SK-N-SH treated with all-trans-retinoic acid at 6 μM for 48 hours (cell line): ENCODE data around the gene SLC4A4.

Experiments used
- ATAC-seq: fragments of 200-7000 bp; cut with Tn5 transposase; 3 replicates; pipeline ENCODE4 v1.9.1; 2020; ENCODE audit warnings: mild to moderate bottlenecking, moderate library complexity
- ARNTL ChIP-seq: fragments of 450-650 bp; formaldehyde crosslinking; IDR thresholded peaks from 2 replicates; pipeline ENCODE4 v1.5.0; 2020; ENCODE audit warnings: low read depth, mild to moderate bottlenecking, moderate library complexity, borderline replicate concordance
- BACH2 ChIP-seq: fragments of 250-450 bp; sonication (Bioruptor Pico); IDR thresholded peaks from 2 replicates; pipeline ENCODE4 v1.9.0; 2021; ENCODE audit warnings: mild to moderate bottlenecking, borderline replicate concordance
- CREB5 ChIP-seq: fragments of 250-450 bp; sonication (Bioruptor Pico); IDR thresholded peaks from 2 replicates; pipeline ENCODE4 v1.5.1; 2020; ENCODE audit warnings: low read depth, mild to moderate bottlenecking, moderate library complexity
- CSDC2 ChIP-seq: fragments of 250-450 bp; sonication (Bioruptor Pico); IDR thresholded peaks from 2 replicates; pipeline ENCODE4 v1.5.0; 2020; ENCODE audit warnings: mild to moderate bottlenecking, moderate library complexity
- ESRRG ChIP-seq: fragments of 250-450 bp; sonication (Bioruptor Pico); IDR thresholded peaks from 2 replicates; pipeline ENCODE4 v1.6.1; 2021; ENCODE audit warnings: mild to moderate bottlenecking
- GLIS3 ChIP-seq: fragments of 250-450 bp; sonication (Bioruptor Pico); IDR thresholded peaks from 2 replicates; pipeline ENCODE4 v1.5.0; 2020; ENCODE audit warnings: mild to moderate bottlenecking, moderate library complexity
- ISL1 ChIP-seq: fragments of 250-450 bp; sonication (Bioruptor Pico); IDR thresholded peaks from 2 replicates; pipeline ENCODE4 v2.1.2; 2022; ENCODE audit warnings: mild to moderate bottlenecking, moderate library complexity
- OSR1 ChIP-seq: fragments of 250-450 bp; sonication (Bioruptor Pico); IDR thresholded peaks from 2 replicates; pipeline ENCODE4 v1.8.0; 2022; ENCODE audit warnings: moderate library complexity, mild to moderate bottlenecking, inconsistent platforms
- POU6F1 ChIP-seq: fragments of 250-450 bp; sonication (Bioruptor Pico); IDR thresholded peaks from 2 replicates; pipeline ENCODE4 v1.8.0; 2021; ENCODE audit warnings: low read depth, mild to moderate bottlenecking, moderate library complexity, borderline replicate concordance
- PPARA ChIP-seq: fragments of 250-450 bp; sonication (Bioruptor Pico); IDR thresholded peaks from 2 replicates; pipeline ENCODE4 v1.5.0; 2020; ENCODE audit warnings: mild to moderate bottlenecking, borderline replicate concordance
- SNAI2 ChIP-seq: fragments of 250-450 bp; sonication (Bioruptor Pico); IDR thresholded peaks from 2 replicates; pipeline ENCODE4 v1.5.0; 2020; ENCODE audit warnings: mild to moderate bottlenecking, moderate library complexity
- ZC3H10 ChIP-seq: fragments of 250-450 bp; sonication (Bioruptor Pico); IDR thresholded peaks from 2 replicates; pipeline ENCODE4 v1.5.1; 2021; ENCODE audit warnings: mild to moderate bottlenecking, moderate library complexity
- ZFP3 ChIP-seq: fragments of 250-450 bp; sonication (Bioruptor Pico); IDR thresholded peaks from 2 replicates; pipeline ENCODE4 v1.5.0; 2020; ENCODE audit warnings: mild to moderate bottlenecking, moderate library complexity
- ZFP30 ChIP-seq: fragments of 450-650 bp; formaldehyde crosslinking; IDR thresholded peaks from 2 replicates; pipeline ENCODE4 v1.5.0; 2022; ENCODE audit warnings: mild to moderate bottlenecking, moderate library complexity
- ZNF8 ChIP-seq: fragments of 450-650 bp; formaldehyde crosslinking; IDR thresholded peaks from 2 replicates; pipeline ENCODE4 v1.5.0; 2020; ENCODE audit warnings: mild to moderate bottlenecking, moderate library complexity
- TF ChIP-seq, protein P1 (sequence below): fragments of 250-450 bp; sonication (Bioruptor Pico); IDR thresholded peaks from 2 replicates; pipeline ENCODE4 v1.5.1; 2021; ENCODE audit warnings: mild to moderate bottlenecking, moderate library complexity
- TF ChIP-seq, protein P2 (sequence below): fragments of 250-450 bp; sonication (Bioruptor Pico); IDR thresholded peaks from 2 replicates; pipeline ENCODE4 v1.8.0; 2020; ENCODE audit warnings: mild to moderate bottlenecking, moderate library complexity, borderline replicate concordance

The SLC4A4 gene

GRCh38 chr4:71380788-71381187 lies 42.0 kb downstream of the SLC4A4 start:
- no peak for ATAC-seq
- TF ChIP-seq GLIS3 (CRISPR knock-in tag) (no peak), ISL1 (CRISPR knock-in tag) (no peak), POU6F1 (no peak), CSDC2 (CRISPR knock-in tag) (no peak), ZC3H10 (CRISPR knock-in tag) (no peak), CREB5 (CRISPR knock-in tag) (no peak), ARNTL (CRISPR knock-in tag) (no peak), SNAI2 (CRISPR knock-in tag) (no peak), ESRRG (CRISPR knock-in tag) (no peak), OSR1 (CRISPR knock-in tag) (no peak)

DNA sequence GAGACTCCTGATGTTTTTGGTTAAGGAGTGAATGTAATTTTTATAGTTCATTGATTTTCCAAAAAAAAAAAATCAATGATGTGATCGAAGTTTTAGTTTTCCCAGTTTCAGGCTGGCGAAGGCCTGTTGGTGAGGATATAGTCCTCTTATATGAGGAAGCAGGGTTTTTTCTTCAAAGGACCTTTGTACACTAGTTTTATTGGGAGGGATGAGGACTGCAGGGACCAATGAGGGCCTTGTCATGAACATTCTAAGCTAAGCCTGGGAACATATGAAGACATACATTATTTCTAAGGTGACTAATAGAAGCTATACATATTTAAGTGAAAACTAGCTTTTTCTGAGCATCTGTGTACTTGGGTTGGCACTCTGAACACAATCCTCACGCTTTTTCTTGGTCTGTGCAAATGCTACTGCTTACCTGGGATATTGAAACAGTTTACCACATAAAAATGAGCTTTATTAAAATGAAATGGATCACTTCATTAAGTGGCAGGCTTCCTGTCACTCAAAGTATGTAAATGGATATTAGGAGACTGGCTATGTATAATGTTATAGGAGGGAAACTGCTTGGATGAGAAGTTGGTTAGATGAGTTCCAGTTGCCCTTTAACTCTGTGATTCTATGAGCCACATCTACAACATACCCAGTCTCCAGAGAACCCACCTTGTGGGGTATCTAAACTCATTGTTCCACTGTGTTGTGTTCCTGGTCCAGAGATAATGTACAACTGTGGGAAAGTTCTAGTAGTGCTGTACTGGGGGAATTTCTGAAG lies 43.5 kb downstream of the SLC4A4 start:
- no peak for TF ChIP-seq ZNF8 (CRISPR knock-in tag)
- ATAC-seq: no peak

DNA sequence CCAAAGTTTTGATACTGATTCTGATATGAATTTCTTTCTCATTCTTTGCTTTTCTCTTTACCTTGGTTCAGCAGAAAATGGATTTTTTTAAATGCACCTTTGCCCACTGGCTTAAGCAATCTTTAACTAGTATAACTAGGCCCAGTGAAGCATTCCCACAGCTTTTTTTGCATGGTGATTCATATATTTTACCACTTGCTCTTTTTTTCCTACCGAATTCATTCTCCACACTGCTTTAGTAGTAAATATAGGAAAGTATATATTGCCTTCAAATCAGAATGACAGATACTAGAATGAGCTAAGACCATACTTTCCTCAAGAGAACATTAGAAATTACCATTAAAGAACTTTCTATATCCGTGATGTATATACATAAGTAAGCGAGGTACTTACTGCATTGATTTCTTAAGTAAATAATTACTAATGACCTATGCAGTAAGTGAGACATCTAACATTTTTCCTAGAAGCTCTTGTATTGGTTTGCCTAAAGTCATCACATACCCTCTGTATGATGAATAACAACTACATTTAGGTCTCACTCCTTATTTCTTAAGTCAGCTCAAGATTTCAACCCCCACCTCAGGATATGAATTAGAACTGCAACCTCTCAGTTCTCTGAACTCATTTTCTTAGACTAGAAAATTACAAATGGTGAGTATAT lies 44.2 kb downstream of the SLC4A4 start:
- no peak for ATAC-seq

DNA sequence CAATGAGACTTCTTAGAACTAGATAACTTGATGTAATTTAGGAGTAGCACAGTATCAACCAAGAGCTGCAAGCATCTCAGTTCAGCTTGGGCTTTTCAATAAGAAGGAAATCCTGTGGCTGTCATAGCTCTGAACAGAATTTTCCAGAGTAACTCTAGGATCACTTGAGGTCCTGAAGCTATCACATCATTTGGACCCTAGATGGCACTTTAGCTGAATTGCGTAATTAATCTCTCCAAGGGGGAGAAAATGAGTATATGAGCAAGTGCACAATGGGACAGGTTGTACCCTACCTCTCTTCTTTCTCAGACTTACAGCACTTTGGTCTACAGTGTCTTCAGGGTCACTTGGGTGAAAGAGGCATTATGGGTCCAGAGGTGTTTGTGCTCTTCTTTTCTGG lies 45.2 kb downstream of the SLC4A4 start:
- TF ChIP-seq POU6F1: no peak
- TF ChIP-seq PPARA (CRISPR knock-in tag): no peak
- no peak for TF ChIP-seq OSR1 (CRISPR knock-in tag)
- no peak for TF ChIP-seq ZFP3 (CRISPR knock-in tag)
- TF ChIP-seq, protein P1, sequence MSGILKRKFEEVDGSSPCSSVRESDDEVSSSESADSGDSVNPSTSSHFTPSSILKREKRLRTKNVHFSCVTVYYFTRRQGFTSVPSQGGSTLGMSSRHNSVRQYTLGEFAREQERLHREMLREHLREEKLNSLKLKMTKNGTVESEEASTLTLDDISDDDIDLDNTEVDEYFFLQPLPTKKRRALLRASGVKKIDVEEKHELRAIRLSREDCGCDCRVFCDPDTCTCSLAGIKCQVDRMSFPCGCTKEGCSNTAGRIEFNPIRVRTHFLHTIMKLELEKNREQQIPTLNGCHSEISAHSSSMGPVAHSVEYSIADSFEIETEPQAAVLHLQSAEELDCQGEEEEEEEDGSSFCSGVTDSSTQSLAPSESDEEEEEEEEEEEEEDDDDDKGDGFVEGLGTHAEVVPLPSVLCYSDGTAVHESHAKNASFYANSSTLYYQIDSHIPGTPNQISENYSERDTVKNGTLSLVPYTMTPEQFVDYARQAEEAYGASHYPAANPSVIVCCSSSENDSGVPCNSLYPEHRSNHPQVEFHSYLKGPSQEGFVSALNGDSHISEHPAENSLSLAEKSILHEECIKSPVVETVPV (CRISPR knock-in tag): no peak
- TF ChIP-seq ISL1 (CRISPR knock-in tag): no peak
- TF ChIP-seq ZFP30 (CRISPR knock-in tag): no peak
- no peak for TF ChIP-seq ZC3H10 (CRISPR knock-in tag)
- TF ChIP-seq SNAI2 (CRISPR knock-in tag): no peak
- no peak for ATAC-seq

More for the DNA sequence above, 44.2 kb downstream of the SLC4A4 start:
- no peak for TF ChIP-seq BACH2 (CRISPR knock-in tag)
- TF ChIP-seq, protein P1 (CRISPR knock-in tag): no peak
- TF ChIP-seq ESRRG (CRISPR knock-in tag): no peak
- TF ChIP-seq, protein P2, sequence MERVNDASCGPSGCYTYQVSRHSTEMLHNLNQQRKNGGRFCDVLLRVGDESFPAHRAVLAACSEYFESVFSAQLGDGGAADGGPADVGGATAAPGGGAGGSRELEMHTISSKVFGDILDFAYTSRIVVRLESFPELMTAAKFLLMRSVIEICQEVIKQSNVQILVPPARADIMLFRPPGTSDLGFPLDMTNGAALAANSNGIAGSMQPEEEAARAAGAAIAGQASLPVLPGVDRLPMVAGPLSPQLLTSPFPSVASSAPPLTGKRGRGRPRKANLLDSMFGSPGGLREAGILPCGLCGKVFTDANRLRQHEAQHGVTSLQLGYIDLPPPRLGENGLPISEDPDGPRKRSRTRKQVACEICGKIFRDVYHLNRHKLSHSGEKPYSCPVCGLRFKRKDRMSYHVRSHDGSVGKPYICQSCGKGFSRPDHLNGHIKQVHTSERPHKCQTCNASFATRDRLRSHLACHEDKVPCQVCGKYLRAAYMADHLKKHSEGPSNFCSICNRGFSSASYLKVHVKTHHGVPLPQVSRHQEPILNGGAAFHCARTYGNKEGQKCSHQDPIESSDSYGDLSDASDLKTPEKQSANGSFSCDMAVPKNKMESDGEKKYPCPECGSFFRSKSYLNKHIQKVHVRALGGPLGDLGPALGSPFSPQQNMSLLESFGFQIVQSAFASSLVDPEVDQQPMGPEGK (CRISPR knock-in tag): no peak
